Esophagus squamous epithelium (tissue), 4 donors: ENCODE data around the gene KRT84.

ENCODE experiments used
- POLR2A ChIP-seq, 4 donors: fragments of 450-650 bp; IDR thresholded peaks; one replicate each; pipeline ENCODE4 v1.6.1; 2017; ENCODE audit warnings: antibody characterized with exemption in 4 of 4, mild to moderate bottlenecking in 4 of 4, moderate library complexity in 3 of 4
- TF ChIP-seq, protein P1 (sequence below), 6 experiments: fragments of 450-650 bp in 4 of 6; fragments of 200-600 bp in 2 of 6; sonication (generic) in 2 of 6; IDR thresholded peaks; one replicate each; pipeline ENCODE4 v1.5.1; 2016 to 2019; ENCODE audit warnings: antibody characterized with exemption in 6 of 6, mild to moderate bottlenecking in 4 of 6, moderate library complexity in 4 of 6

DNA sequence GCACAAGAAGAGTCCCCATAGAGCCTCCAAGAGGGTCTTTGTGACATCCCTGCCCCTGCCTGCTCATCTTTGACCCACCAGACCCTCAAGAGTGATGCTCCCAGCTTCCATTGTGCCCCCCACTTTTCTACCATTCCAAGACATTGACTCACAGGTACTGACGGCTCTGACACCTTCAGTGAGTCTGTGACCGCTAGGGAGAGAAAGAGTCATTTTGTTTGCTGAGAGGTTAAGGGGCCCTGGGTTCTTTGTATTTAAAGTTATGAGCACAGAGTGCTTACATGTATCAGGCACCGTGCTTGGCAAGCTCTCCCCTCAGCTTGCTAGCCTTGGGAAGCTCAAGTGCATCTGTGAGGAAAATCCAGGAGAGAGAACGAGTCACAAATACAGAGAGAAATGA, 27.8 kb upstream of the KRT84 start:
- TF ChIP-seq, protein P1, sequence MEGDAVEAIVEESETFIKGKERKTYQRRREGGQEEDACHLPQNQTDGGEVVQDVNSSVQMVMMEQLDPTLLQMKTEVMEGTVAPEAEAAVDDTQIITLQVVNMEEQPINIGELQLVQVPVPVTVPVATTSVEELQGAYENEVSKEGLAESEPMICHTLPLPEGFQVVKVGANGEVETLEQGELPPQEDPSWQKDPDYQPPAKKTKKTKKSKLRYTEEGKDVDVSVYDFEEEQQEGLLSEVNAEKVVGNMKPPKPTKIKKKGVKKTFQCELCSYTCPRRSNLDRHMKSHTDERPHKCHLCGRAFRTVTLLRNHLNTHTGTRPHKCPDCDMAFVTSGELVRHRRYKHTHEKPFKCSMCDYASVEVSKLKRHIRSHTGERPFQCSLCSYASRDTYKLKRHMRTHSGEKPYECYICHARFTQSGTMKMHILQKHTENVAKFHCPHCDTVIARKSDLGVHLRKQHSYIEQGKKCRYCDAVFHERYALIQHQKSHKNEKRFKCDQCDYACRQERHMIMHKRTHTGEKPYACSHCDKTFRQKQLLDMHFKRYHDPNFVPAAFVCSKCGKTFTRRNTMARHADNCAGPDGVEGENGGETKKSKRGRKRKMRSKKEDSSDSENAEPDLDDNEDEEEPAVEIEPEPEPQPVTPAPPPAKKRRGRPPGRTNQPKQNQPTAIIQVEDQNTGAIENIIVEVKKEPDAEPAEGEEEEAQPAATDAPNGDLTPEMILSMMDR (IDR thresholded peaks at IDR 0.05) = no peak
- no peak for TF ChIP-seq POLR2A (IDR thresholded peaks at IDR 0.05)
